HG02571 (cell line): Measurements from ENCODE around the gene C12orf54.
"Not testable (repeated sequence)": the region's sequence is repeated elsewhere in the genome, so short reads cannot be mapped to it uniquely, and the experiment has no call there.

Source experiments
- ATAC-seq: cut with Tn5 transposase; IDR thresholded peaks from one replicate; pipeline ENCODE4 v1.9.1; 2021; ENCODE audit warnings: mild to moderate bottlenecking, moderate library complexity; ENCODE audit not compliant: unreplicated experiment

C12orf54 gene

GRCh38 chr12:48506836-48507235 lies 24.5 kb downstream of the C12orf54 start:
- not testable (repeated sequence) for ATAC-seq

GRCh38 chr12:48508987-48509386 lies 26.7 kb downstream of the C12orf54 start:
- no peak for ATAC-seq

GRCh38 chr12:48510111-48510510 lies 27.8 kb downstream of the C12orf54 start:
- ATAC-seq: no peak

GRCh38 chr12:48512855-48513254 lies 30.6 kb downstream of the C12orf54 start:
- peak; percentile 93 for ATAC-seq

GRCh38 chr12:48514728-48515127 lies 32.4 kb downstream of the C12orf54 start:
- ATAC-seq: no peak

- not testable (repeated sequence) for ATAC-seq
Measured at GRCh38 chr12:48520381-48520780, 38.1 kb downstream of the C12orf54 start.

- no peak for ATAC-seq
Measured at GRCh38 chr12:48525332-48525731, 43.0 kb downstream of the C12orf54 start, which contains the start of gene OR8S1. Gene OR8S1, plus strand, starts transcription at chr12:48525632. Its CDS starts 0 bp downstream, at chr12:48525632.

GRCh38 chr12:48527891-48528670 lies 45.8 kb downstream of the C12orf54 start:
- no peak for ATAC-seq

GRCh38 chr12:48532601-48533000 lies 50.3 kb downstream of the C12orf54 start:
- no peak for ATAC-seq

GRCh38 chr12:48536602-48537001 lies 54.3 kb downstream of the C12orf54 start:
- no peak for ATAC-seq

- ATAC-seq: no peak
Measured at GRCh38 chr12:48542300-48542928, 60.1 kb downstream of the C12orf54 start.

- no peak for ATAC-seq
Measured at GRCh38 chr12:48545833-48546469, 63.7 kb downstream of the C12orf54 start.
